Nucleus accumbens (tissue), 56 donors: ENCODE results near the gene SIRT3.

Experiments used
- DNase-seq, 56 donors: peaks; one replicate each; lab custom pipeline; 2025; lab: John Stamatoyannopoulos, UW

SIRT3 gene

DNA sequence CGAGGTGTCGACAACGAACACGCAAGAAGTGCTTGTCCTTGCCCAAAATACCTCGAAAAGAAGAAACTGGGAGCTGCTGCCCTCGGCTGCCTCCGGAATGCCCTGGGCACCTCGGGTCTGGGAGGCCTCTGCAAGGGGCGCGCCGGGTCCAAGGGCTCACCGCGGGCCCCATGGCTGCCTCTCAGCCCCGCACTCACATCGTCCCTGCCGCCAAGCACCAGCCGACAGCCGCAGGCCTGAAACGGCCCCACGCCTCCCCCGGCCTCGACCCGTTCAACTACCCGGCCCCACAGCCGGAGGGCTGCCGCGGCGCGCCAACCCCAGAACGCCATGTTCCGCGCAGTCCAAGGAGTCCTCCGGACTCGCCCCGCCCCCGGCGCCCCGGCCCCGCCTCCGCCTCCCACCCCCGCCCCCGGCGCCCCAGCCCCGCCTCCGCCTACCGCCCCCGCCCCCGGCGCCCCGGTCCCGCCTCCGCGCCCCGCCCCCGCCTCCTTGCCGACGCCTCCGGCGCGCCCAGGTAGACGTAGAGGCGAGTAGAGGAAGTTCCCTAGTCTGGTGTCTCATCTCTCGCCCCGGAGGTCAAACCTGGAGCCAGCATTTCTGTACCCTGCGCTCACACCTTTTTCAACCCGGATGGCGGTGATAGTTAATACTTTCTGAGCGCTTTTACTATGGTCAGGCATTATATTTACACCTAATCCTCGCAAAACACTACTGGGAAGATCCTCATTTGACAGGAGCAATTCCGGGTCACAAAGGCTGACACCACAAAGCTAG, at the start of gene SIRT3:
SIRT3 (minus strand) TSS at position 346 of the 777 bp plus-strand sequence; CDS start at position 332, 14 bp downstream.
- DNase-seq, result peak in 52 of 56 donors; percentile 24 to 88 (median 70)

DNA sequence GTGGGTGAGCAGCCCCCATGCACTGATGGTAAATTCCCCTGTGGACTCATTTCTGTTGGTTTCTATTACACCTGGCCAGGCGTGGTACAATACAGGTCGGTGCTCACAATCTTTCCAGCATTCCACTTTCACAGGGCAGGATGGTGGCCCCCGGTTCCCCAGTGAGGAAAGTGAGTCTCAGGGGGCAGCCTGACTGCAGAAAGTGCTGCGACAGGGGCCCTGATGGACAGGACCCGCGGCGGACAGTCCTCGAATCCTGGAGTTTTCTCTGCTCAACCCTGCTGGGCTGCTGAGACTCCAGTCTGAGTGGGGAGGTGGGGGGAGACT, 49.7 kb upstream of the SIRT3 start:
- no peak for DNase-seq

DNA sequence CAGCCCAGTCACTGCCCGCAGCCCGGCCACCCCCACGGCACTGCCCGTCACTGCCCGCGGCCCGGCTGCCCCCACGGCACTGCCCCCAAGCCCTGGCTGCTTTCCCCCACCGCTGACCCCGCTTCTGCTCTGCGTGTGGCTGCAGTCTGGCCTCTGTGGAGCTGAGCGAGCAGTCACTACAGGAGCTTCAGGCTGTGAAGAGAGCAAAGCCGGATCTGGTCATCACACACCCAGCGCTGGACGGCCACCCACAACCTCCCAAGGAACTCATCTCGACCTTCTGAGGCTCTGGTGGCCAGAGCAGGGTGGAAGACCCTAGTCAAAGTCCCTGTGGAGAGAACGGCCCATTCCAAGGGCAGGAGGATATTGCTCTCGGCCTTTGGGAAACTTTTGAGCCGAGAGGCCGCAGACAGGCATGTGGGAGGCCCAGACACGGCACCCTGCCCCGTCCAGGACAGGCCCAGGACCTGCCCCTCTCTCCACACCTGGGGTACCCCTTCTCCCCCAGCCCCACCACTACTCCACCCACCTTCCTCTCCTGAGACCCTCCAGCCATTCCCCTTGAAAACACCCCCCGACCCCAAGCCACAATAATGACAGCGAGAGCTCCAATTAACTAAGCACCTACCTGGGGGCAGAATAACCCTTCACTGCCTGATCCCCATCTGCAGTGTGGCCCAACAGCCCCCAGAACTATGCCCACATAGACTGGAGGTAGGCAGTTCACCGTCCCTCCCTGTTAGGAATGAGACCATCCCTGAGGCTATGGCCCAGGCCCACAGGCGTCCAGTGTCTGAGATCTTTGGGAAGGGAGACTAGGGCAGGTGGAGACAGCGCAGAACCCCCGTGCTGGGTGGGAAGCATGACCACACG, 49.1 kb upstream of the SIRT3 start:
- DNase-seq, result no peak

DNA sequence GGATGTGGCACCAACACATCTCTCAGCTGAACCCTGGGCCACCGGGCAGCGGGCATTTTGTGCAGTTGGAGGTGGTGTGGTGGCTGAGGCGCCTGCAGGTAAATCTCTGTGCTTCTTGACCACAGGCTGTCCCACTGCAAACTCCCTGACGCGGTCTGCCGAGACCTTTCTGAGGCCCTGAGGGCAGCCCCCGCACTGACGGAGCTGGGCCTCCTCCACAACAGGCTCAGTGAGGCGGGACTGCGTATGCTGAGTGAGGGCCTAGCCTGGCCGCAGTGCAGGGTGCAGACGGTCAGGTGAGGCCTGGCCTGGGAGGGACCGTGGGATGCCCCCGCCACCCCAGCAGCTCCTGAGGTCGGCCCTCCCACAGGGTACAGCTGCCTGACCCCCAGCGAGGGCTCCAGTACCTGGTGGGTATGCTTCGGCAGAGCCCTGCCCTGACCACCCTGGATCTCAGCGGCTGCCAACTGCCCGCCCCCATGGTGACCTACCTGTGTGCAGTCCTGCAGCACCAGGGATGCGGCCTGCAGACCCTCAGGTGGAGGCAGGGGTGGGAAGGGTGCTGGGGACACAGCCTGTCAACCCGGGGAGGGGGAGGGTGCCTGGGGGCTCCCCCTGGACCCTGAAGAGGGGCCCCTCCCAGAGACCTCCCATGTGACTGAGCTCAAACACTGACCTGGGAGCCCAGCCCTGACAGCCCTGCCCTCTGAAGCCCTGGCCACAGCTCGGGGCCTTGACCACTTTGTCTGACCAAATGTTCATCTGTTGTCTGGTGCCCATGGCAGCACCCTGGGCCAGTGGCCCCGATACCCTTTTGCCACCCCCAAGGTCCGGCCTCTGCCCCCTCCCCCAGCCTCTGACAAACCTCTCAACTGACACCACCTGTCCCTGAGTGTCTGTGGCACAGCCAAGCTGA, 48.2 kb upstream of the SIRT3 start:
- DNase-seq, result no peak

DNA sequence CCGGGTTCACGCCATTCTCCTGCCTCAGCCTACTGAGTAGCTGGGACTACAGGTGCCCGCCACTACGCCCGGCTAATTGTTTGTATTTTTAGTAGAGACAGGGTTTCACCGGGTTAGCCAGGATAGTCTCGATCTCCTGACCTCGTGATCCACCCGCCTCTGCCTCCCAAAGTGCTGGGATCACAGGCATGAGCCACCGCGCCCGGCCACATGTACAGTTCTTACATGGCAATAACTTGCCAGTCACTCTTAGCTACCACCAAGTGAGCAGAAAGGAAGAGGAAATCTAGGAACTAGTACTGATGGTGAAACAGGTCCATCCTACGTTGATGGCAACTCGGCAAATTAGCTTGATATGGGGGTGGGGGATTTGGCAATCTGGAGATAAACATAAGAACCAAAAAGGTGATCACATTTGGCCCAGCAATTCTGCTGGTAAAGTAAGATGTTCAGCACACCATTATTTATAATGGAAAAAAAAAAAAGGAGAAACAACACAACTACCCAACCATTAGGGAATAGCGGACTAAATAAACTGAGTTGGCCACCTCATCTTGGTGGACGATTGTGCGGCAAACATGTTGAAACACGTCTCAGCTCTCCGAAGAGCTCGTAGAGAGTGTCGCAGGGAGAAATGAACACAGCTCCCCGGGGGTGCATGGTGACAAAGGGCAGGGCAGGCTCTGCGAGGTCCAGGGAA, 47.4 kb upstream of the SIRT3 start:
- DNase-seq, result no peak

DNA sequence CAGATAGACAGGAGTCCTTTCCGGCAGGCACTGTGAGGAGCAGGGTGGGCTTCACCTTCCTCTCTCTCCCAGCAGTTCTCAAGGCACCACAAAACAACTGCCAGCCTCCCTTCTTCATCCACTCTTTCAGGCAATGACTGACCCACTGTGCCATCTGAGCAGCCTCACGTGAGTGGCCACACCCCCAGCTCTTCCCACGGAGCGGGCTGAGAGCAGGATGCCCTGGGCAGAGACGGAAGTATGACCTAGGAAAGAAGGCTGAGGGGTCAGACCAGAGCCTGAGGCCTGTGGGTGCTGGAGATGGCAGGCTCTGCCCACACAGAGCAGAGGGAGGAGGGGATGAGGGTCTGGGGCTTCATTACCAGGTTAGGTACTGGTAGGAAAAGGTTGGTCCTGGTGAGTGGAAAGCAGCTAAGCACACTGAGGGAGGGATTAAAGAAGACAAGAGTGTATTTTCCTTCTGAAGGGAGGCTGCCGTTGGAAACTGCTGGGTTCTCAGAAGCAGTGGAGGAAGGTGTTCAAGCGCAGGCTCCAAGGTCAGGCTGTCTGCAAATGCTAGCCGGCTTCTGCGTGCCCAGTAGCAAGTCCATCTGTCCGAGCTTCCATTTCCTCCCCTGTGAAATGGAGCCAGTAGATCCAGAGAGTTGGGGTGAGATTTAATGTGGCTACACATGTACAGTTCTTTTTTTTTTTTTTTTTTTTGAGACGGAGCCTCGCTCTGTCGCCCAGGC, 46.7 kb upstream of the SIRT3 start:
- DNase-seq, result no peak

DNA sequence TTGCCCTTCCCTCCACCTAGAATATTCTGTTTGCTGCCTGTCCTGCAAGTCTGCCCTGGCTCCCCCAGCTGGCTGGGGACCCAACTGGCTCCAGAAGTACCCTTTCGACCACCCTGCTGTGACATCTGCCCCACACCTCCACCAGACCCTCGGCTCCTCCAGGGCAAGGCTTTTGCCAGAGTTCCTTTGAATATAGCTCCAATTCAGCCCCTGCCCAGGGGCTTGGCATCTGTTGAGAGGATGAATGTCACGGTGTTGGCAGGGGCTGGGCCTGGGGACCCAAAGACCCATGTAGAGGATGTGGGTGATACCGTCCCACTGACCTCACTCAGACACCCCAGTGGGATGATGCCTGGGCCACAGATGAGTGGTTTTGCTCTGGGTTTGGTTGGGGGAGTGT, 46.0 kb upstream of the SIRT3 start:
- DNase-seq, result no peak

DNA sequence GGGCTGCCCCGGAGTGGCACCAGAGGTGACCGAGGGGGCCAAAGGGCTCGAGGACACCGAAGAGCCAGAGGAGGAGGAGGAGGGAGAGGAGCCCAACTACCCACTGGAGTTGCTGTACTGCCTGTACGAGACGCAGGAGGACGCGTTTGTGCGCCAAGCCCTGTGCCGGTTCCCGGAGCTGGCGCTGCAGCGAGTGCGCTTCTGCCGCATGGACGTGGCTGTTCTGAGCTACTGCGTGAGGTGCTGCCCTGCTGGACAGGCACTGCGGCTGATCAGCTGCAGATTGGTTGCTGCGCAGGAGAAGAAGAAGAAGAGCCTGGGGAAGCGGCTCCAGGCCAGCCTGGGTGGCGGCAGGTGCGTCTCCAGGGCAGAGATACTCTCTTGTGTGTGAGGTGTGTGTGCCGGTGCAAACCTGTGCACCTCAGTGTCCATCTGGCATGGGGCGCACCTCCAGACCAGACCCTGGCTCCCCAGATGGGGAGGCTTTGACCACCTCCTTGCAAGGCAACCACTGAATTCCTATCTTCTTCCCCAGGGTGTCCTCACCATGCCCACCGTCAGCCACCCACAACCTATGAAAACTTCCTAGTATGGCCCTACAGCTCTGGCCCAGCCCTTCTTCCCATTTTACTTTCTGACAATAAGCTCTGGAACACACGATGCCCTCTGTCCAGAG, 45.5 kb upstream of the SIRT3 start:
- no peak for DNase-seq

DNA sequence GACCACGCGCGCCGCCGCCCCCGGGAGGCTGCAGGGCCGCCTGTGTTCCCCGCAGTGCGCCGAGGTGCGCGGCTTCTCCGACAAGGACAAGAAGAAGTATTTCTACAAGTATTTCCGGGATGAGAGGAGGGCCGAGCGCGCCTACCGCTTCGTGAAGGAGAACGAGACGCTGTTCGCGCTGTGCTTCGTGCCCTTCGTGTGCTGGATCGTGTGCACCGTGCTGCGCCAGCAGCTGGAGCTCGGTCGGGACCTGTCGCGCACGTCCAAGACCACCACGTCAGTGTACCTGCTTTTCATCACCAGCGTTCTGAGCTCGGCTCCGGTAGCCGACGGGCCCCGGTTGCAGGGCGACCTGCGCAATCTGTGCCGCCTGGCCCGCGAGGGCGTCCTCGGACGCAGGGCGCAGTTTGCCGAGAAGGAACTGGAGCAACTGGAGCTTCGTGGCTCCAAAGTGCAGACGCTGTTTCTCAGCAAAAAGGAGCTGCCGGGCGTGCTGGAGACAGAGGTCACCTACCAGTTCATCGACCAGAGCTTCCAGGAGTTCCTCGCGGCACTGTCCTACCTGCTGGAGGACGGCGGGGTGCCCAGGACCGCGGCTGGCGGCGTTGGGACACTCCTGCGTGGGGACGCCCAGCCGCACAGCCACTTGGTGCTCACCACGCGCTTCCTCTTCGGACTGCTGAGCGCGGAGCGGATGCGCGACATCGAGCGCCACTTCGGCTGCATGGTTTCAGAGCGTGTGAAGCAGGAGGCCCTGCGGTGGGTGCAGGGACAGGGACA, 44.8 kb upstream of the SIRT3 start:
- no peak for DNase-seq

DNA sequence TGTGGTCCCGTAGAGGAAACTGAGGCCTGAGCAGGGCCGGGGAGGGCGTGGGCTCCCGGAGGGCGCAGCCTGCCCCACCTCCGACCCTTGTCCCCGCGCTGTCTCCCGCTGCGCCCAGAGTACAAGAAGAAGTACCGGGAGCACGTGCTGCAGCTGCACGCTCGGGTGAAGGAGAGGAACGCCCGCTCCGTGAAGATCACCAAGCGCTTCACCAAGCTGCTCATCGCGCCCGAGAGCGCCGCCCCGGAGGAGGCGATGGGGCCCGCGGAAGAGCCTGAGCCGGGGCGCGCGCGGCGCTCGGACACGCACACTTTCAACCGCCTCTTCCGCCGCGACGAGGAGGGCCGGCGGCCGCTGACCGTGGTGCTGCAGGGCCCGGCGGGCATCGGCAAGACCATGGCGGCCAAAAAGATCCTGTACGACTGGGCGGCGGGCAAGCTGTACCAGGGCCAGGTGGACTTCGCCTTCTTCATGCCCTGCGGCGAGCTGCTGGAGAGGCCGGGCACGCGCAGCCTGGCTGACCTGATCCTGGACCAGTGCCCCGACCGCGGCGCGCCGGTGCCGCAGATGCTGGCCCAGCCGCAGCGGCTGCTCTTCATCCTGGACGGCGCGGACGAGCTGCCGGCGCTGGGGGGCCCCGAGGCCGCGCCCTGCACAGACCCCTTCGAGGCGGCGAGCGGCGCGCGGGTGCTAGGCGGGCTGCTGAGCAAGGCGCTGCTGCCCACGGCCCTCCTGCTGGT, 44.0 kb upstream of the SIRT3 start:
- no peak for DNase-seq

DNA sequence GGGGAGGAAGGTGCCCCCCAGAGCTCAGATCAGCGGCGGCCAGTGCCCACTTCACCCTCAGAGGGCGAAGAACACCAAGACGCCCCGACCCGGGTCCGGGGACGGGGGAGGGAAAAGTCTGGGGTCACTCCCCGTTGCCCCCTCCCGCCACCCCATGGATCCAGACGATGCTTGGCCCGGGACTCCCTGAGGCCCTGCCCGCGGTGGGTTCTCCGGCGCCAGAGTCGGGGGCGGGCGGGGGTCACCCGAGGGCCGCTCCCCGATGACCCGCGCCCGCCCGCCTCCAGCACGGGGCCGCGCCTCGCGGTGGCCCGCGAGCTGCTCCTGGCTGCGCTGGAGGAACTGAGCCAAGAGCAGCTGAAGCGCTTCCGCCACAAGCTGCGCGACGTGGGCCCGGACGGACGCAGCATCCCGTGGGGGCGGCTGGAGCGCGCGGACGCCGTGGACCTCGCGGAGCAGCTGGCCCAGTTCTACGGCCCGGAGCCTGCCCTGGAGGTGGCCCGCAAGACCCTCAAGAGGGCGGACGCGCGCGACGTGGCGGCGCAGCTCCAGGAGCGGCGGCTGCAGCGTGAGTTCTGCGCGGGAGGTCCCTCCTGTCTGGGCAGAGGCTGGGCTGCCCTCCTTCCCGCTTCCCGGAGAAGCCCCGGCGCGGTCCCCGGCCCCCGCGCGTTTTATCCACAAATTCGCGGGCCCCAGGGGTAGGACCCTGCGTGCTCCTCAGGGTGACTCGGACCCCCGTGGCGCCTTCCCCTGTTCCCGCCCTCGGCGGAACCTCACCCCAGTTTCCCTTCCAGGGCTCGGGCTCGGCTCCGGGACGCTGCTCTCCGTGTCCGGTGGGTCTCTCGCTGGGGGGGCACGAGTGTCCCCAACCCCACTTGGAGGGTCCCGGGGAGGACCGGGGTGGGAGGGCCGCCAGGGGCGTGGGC, 43.2 kb upstream of the SIRT3 start:
- DNase-seq, result no peak

DNA sequence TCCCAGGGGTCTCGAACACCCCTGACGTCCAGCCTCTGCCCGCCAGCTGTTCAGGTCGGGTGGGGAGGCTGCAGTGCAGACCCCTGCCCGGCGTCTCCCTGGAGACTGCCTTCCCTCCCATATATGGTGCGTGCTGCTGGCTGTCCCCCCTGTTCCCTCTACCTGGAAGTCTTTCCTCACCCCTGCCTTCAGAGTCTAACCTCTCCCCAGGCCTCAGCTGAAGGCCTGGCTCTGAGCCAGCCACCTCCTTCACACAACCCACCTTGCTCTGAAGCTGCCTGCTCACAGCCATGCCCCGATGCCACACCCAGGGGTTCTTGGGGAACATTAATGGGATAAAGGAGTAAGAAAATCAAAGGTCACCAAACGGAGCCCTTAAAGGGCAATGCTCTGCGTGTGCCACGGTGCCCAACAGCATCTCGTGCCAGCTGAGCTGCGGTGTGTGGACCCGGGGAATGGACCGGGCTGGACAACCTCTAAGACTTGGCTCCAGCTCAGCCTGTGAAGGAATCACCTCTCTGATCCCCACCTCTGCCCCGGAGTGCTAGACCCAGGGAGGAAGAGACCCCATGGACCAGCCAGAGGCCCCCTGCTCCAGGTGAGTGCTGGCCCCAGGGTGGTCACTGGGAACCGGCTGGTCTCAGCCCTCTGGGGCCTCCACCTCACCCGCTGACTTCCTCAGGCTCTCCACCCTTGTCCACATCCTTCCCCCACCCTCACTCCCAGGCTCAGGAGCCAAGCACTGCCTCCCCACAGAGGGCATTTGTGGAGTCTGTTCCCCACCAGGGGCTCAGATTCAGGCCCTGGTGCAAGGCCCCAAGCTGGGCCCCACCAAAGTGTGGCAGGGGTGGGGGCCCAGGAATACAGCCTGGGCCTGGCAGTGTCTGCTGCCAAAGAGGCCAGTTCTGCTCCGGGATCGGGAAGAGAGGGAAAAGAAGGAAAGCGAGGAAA, 42.1 kb upstream of the SIRT3 start, which contains the start of gene NLRP6:
NLRP6 (plus strand) TSS at position 407 of the 951 bp plus-strand sequence; CDS start at position 570, 163 bp downstream.
- no peak for DNase-seq

DNA sequence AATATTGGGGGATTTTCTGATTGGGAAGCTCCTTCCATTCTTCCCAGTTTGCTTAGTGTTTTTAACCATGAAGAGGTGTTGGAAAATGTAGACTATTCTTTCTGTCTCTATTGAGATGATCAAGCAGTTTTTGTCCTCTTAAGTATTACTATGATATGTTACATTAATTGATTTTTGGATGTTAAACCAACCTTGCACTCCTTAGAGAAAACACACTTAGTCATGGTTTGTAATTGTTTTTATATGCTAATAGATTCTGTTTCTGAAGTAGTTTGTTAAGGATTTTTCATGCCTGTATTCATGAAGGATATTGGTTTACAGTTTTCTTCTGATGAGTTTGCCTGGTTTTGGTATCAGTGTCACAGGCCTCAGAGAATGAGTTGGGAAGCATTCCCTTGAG, 40.1 kb upstream of the SIRT3 start:
- DNase-seq, result no peak

DNA sequence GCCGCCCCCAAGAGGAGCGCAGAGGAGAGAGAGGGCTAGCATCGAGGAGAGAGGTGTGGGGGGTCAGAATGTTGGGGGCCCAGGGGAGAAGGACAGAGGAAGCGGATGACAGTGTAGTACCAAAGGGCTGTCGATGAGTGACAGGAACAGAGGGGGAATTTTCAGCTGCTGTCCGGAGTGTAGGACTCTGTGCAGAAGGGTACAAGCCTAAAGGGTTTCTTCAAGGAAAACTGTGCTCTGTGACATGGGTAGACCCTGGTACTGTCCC, 36.7 kb upstream of the SIRT3 start:
- DNase-seq, result no peak

DNA sequence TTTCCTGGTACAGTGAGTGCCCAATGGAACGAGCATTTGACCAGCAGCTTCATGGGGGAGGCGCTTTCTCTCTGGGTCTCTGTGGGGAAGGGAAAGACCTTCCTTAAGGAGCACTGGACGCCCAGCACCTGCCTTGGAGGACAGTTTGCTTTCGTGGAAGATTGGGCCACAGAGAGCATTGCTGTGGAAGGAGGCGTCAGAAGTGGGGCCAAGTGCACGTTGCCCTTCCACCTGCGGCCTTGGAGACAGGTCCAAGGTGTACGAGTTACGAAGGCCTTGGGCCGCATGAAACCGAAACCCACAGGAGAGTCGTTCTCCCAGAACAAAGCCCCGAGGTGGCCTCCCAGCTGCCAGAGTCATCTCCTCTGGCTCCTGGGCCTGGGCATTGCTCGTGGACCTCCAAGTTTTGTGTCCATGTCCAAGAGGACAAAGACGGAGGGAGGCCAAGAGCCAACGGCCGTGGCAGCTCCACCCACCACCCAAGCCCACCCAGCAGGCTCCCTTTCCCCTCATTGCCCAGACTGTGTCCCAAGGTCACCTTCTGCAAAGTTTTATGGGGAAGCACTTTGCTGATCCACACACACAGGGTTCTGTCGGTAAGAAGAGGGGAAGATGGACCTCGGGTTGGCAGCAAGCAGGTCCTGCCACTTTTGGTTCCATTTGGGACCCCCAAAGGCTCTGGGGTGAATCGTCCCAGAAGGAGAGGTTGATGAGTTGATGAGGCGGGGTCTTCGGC, 36.2 kb upstream of the SIRT3 start:
- DNase-seq, result no peak
